ENCODE results near the gene BOK. TPM values are rescaled to one million over a fixed set of nuclear protein-coding genes. Genes with fewer than 3 reads are reported as not detected.
A peak's percentile ranks its signal among the peaks of the same experiment; 100 is the strongest.
"Not testable (repeated sequence)": the region's sequence is repeated elsewhere in the genome, so short reads cannot be mapped to it uniquely, and the experiment has no call there.

Gene BOK
- total and polyA plus RNA-seq, 5 experiments from 2014 or later: 0.53 TPM; not detected in 4

DNA sequence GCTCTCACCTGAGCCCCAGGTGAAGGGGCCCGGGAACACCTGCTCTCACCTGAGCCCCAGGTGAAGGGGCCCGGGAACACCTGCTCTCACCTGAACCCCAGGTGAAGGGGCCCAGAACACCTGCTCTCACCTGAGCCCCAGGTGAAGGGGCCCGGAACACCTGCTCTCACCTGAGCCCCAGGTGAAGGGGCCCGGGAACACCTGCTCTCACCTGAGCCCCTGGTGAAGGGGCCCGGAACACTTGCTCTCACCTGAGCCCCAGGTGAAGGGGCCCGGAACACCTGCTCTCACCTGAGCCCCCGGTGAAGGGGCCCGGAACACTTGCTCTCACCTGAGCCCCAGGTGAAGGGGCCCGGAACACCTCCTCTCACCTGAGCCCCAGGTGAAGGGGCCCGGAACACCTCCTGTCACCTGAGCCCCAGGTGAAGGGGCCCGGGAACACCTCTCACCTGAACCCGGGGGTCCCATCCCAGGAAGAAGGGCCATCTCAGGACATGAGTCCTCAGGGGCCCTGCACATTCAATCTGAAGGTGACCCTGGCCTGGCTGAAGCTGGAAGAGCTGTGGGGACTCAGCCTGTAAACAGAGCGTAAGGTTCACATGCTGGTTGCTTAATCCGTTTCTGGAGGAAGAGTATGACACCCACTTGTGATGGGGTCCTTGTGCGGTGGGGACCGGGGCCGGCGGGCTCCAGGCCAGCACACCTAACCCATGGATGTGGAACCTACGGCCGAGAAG is 14.5 kb downstream of the BOK start:
- H3K9me3 Mint-ChIP-seq, H3K27ac Mint-ChIP-seq, H3K4me3 Mint-ChIP-seq, ATAC-seq, POLR2A ChIA-PET, H3K36me3 Mint-ChIP-seq, H3K27me3 Mint-ChIP-seq: not testable (repeated sequence)
- H3K4me1 Mint-ChIP-seq: peaks cover 0 to 10% (median 1%) of the 10 kb centered on the region in 4 donors
- DNase-seq: peak in 1 of 10 donors; percentile 55

- ATAC-seq: no peak
- H3K4me3 Mint-ChIP-seq: no peak overlapping the region
- H3K4me1 Mint-ChIP-seq: peaks cover 0 to 10% (median 1%) of the 10 kb centered on the region in 4 donors
- POLR2A ChIA-PET: no interaction called here
- H3K27ac Mint-ChIP-seq: no peak overlapping the region
- DNase-seq: peak in 1 of 10 donors; percentile 51
- H3K9me3 Mint-ChIP-seq: no peaks in the 10 kb centered on the region
- H3K36me3 Mint-ChIP-seq: peaks cover 0 to 5% (median 5%) of the 10 kb centered on the region in 3 donors
- no peaks in the 10 kb centered on the region for H3K27me3 Mint-ChIP-seq
These were observed 15.2 kb downstream of the BOK start for GRCh38 chr2:241573741-241574140.

DNA sequence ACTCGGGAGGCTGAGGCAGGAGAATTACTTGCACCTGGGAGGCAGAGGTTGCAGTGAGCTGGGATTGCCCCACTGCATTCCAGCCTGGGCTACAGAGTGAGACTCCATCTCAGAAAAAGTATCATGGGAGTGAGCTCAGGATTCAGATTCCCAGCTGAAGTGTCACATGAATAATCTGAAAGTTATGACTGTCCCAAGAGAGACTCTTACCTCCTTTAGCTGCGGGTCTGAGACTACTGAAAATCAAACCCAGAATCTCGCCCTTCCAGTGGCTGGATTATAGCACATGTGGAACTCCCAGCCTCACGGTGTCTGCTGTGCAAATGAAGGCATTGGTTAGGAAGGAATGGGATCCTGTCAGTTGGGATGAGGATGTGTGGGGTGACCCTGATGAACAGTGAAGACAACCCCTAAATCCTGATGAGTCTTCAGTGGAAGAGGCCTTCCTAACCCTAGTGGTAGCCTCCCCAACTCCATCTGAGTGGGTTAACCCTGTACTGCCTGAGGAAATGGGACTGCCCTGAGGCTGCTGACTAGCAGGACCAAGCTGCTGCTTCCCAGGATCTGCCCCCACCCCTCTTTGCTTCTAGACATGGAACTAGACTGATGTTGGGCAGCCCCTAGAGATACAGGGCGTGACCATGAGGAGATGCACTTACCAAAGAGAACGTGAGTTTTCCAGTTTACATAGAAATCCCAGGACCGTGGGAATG is 16.5 kb downstream of the BOK start:
- DNase-seq: peak in 1 of 10 donors; percentile 50
- no peaks in the 10 kb centered on the region for H3K9me3 Mint-ChIP-seq
- POLR2A ChIA-PET: no interaction called here
- ATAC-seq: no peak
- no peaks in the 10 kb centered on the region for H3K27me3 Mint-ChIP-seq
- no peak overlapping the region for H3K4me3 Mint-ChIP-seq
- peak overlapping the region in 1 of 10 donors; percentile 11 for H3K27ac Mint-ChIP-seq
- H3K4me1 Mint-ChIP-seq: peaks cover 0 to 2% (median under 1%) of the 10 kb centered on the region in 4 donors
- peaks cover 0 to 5% (median 5%) of the 10 kb centered on the region in 3 donors for H3K36me3 Mint-ChIP-seq

DNA sequence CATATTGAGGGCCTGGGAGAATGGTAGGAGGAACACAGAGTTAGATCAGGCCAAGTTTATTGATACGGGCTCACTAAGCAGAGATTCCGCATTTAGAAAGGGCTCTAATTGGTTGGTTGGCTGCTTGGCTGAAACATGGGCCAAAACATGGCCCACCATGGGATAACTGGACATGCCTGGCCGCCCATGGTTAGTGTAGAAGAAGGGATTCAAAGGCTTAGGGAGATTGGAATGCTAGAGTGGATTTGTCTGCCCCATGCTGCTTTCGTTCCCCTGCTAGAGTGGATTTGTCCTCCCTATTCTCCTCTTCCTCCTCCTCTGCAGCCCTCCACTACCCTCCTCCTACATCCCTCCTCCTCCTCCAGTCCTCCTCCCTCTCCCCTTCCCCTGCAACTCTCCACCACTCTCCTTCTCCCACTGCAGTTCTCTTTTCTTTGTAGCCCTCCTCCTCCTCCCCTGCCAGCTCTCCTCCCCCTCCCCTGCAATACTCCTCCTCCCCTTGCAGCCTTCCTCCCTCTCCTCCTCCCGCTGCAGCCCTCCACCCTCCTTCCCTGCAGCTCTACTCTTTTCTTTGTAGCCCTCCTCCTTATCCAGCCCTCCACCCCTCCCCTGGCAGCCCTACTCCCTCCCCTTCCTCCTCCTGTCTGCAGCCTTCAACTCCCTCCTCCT is 17.2 kb downstream of the BOK start:
- peak overlapping the region in 1 of 10 donors; percentile 11 for H3K27ac Mint-ChIP-seq
- peaks cover 0 to 2% (median 0%) of the 10 kb centered on the region in 4 donors for H3K4me1 Mint-ChIP-seq
- DNase-seq (peak in 1 of 10 donors; percentile 18), ATAC-seq (no peak)
- H3K9me3 Mint-ChIP-seq: no peaks in the 10 kb centered on the region
- peaks cover 0 to 12% (median 5%) of the 10 kb centered on the region in 3 donors for H3K36me3 Mint-ChIP-seq
- POLR2A ChIA-PET: no interaction called here
- H3K4me3 Mint-ChIP-seq: no peak overlapping the region
- no peaks in the 10 kb centered on the region for H3K27me3 Mint-ChIP-seq

DNA sequence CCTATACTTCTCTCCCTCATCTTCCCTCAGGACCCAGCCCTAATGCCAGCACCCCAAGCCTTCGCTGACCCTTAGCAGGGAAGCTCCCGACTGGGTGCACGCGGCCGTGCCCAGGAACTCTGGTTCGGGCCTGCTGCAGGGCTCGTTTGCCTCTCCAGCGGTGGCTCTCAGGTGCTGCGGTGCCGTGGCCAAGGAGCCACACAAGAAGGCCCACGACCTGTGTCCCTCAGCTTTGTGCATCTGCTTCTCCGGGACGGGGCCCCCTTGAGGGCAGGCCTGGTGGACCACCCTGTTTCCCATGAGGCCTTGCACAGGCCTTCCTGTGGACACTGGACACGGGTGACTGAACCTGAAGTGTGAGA is 17.7 kb downstream of the BOK start:
- POLR2A ChIA-PET: no interaction called here
- DNase-seq (peak in 1 of 10 donors; percentile 55), ATAC-seq (no peak)
- Mint-ChIP-seq H3K27me3 (no peaks in the 10 kb centered on the region), H3K9me3 (no peaks in the 10 kb centered on the region), H3K27ac (no peak overlapping the region), H3K4me1 (peaks cover 0 to 2% (median 0%) of the 10 kb centered on the region in 4 donors), H3K4me3 (no peak overlapping the region), H3K36me3 (peaks cover 0 to 12% (median 5%) of the 10 kb centered on the region in 3 donors)

DNA sequence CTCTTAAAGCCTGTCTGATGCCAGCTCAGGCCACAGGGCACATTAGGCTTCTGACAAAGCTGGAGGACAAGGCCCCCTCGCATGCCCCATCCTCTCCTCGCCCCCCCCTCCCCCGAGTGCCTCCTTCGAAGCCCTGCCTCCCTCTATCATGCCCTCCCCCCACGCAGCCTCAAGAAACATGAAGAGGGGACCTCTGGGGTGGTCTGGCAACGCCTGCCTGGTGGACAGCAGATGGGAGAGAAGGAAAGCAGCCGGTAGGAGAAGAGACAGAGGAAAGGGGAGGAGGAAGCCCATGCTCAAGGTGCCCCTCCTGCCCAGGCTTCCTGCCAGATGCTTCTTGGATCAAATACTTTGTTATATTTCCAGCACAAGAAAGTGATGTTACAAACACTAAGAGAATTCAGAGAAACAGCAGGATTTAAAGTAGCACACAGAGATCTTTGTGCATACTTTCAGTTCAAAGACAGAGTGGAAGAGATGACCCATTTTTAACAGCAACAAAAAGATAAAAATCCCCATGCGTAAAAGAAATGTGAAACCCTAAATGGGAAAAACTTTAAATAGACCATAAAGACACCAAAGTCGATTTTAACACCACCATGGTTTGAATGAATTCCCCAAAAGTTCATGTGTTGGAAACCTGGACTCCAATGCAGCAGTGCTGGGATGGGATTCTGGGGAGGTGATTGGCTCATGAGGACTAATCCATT is 19.0 kb downstream of the BOK start:
- peaks cover 9 to 16% (median 14%) of the 10 kb centered on the region in 3 donors for H3K36me3 Mint-ChIP-seq
- H3K4me3 Mint-ChIP-seq: no peak overlapping the region
- H3K4me1 Mint-ChIP-seq: peaks cover 0 to 2% (median 0%) of the 10 kb centered on the region in 4 donors
- no peaks in the 10 kb centered on the region for H3K27me3 Mint-ChIP-seq
- H3K9me3 Mint-ChIP-seq: no peaks in the 10 kb centered on the region
- no peak overlapping the region for H3K27ac Mint-ChIP-seq
- POLR2A ChIA-PET: no interaction called here
- ATAC-seq (no peak), DNase-seq (peak in 1 of 10 donors; percentile 36)

- Mint-ChIP-seq H3K27ac (no peak overlapping the region), H3K27me3 (no peaks in the 10 kb centered on the region), H3K4me3 (no peak overlapping the region), H3K9me3 (peaks cover 0 to 3% (median 0%) of the 10 kb centered on the region in 9 donors), H3K36me3 (peaks cover 9 to 29% (median 23%) of the 10 kb centered on the region in 3 donors), H3K4me1 (peaks cover 0 to 2% (median 0%) of the 10 kb centered on the region in 4 donors)
- DNase-seq (no peak), ATAC-seq (no peak)
- POLR2A ChIA-PET: no interaction called here
These were observed 20.7 kb downstream of the BOK start for GRCh38 chr2:241579281-241579680.

DNA sequence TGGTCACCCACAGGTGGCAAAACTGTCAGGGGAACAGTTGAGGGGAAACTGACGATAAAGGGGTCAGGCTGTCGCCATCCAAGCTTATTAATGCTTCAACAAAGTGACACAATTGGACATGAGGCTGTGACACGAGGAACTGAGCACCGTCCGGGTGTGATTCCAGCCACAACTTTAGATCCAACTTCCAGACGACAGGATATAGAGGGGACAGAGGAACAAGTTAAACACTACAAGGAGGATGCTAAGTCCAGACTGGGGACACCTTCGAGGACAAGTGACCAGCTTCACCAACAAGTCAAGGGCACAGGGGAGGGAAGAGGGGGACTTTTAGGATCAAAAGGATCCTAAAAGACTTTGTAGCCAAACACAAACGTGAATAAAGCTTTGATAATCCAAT is 23.8 kb downstream of the BOK start:
- ATAC-seq (no peak), DNase-seq (no peak)
- Mint-ChIP-seq H3K27me3 (no peaks in the 10 kb centered on the region), H3K9me3 (peaks cover 3 to 29% (median 12%) of the 10 kb centered on the region in 9 donors), H3K27ac (no peak overlapping the region), H3K4me3 (no peak overlapping the region), H3K36me3 (peaks cover 19 to 46% (median 41%) of the 10 kb centered on the region in 3 donors), H3K4me1 (no peaks in the 10 kb centered on the region)
- POLR2A ChIA-PET: no interaction called here

DNA sequence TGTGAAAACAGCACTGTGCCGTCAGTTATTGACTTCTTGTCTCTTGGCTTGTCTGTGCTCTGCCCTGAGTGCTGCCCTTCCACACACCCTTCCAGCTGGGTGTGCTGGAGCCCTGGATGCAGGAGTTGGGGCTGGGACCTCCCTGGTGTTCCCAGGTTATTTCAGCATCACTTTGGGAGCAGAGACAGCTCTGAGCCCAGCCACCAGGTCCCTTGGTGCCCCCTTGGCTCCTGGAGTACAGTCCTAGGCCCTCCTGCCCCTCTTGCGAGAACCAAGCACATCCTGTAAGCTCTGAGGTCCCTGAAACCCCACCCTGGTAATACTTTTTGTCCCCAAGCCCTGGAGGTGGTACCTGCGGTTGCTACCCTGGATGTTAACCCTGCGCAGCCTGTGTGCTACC is 24.3 kb downstream of the BOK start:
- no peaks in the 10 kb centered on the region for H3K27me3 Mint-ChIP-seq
- no peak overlapping the region for H3K4me3 Mint-ChIP-seq
- POLR2A ChIA-PET: no interaction called here
- no peak overlapping the region for H3K27ac Mint-ChIP-seq
- H3K9me3 Mint-ChIP-seq: peaks cover 3 to 34% (median 12%) of the 10 kb centered on the region in 9 donors
- DNase-seq (no peak), ATAC-seq (no peak)
- H3K4me1 Mint-ChIP-seq: no peaks in the 10 kb centered on the region
- H3K36me3 Mint-ChIP-seq: peaks cover 24 to 49% (median 39%) of the 10 kb centered on the region in 3 donors

DNA sequence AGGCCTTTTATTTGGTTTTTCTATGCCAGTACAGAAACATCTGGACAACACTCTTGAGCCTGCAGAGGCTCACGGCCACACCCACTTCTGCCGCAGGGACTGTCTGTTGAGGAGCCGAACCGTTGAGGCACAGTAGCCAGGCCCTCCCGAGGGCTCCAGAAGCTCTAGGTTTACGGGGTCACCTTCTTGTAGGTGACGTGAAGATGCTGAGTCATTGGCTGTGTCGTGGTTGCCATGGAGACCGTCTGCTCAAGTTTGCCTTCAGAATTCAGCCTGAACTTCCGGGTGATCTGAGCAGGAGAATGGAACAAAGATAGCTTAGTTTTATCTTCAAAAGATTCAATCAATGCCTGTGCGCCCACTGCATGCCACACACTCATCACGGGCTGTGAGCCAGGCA is 25.9 kb downstream of the BOK start:
- H3K9me3 Mint-ChIP-seq: peaks cover 3 to 39% (median 12%) of the 10 kb centered on the region in 9 donors
- H3K27ac Mint-ChIP-seq: no peak overlapping the region
- H3K27me3 Mint-ChIP-seq: no peaks in the 10 kb centered on the region
- no peak for ATAC-seq
- no peaks in the 10 kb centered on the region for H3K4me1 Mint-ChIP-seq
- DNase-seq: no peak
- no peak overlapping the region for H3K4me3 Mint-ChIP-seq
- POLR2A ChIA-PET: interaction anchor here (0.7 kb wide), 1 partner anchor 303 kb away, joined by 4 read pairs; no protein-coding TSS in a partner anchor
- H3K36me3 Mint-ChIP-seq: peaks cover 37 to 64% (median 39%) of the 10 kb centered on the region in 3 donors

GRCh38 chr2:241586564-241587264 is 28.2 kb downstream of the BOK start:
- no peak for ATAC-seq
- POLR2A ChIA-PET: no interaction called here
- Mint-ChIP-seq H3K27me3 (no peaks in the 10 kb centered on the region), H3K4me1 (no peaks in the 10 kb centered on the region), H3K27ac (no peak overlapping the region), H3K9me3 (peaks cover 3 to 39% (median 12%) of the 10 kb centered on the region in 9 donors), H3K36me3 (peaks cover 38 to 57% (median 39%) of the 10 kb centered on the region in 3 donors), H3K4me3 (no peak overlapping the region)
- no peak for DNase-seq

GRCh38 chr2:241589863-241590262 is 31.3 kb downstream of the BOK start:
- H3K4me3 Mint-ChIP-seq, H3K27ac Mint-ChIP-seq, ATAC-seq, POLR2A ChIA-PET, H3K4me1 Mint-ChIP-seq, DNase-seq, H3K27me3 Mint-ChIP-seq: not testable (repeated sequence)
- Mint-ChIP-seq H3K9me3 (peaks cover 3 to 34% (median 12%) of the 10 kb centered on the region in 9 donors), H3K36me3 (peaks cover 24 to 44% (median 30%) of the 10 kb centered on the region in 3 donors)
